ENCODE measurements around the gene CRNKL1. TPM values are rescaled to one million over a fixed set of nuclear protein-coding genes. Genes with fewer than 3 reads are reported as not detected.

CRNKL1 gene
- total RNA-seq, 1 experiment from 2014 or later: 20.4 TPM

DNA sequence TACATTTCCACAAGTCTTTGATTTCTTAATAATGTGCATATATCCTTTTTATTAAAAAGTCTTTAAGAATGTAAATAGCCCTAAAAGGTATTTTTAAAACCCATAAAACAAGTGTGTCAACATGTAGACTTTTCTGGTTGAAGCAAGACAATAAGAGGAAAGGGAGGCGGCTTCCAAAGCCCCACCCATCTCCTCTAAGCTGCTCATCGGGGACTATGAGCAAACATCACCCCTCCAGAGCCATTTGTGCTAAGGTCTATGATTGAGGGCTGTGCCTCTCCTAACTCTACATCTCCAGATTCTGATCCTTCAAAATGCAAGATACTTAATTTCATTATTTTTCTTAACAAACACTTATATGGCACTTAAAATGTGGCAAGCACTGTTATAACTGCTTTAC lies 37.6 kb downstream of the CRNKL1 start:
- Histone ChIP-seq H4K20me1 (ENCODE audit: insufficient read depth) (no peaks in the 10 kb centered on the region; the same call in 1 of the 2 replicates), H3K27me3 (ENCODE audit: insufficient read depth, low read length) (no peaks in the 10 kb centered on the region), H3K9ac (ENCODE audit: low read length) (no peak overlapping the region), H3K9me3 (ENCODE audit: control insufficient read depth in 1 of 2, insufficient read depth in 1 of 2, low read depth in 1 of 2, low read length in 2 of 2) (no peaks in the 10 kb centered on the region), H3K4me1 (ENCODE audit: control insufficient read depth in 1 of 2, insufficient read depth in 2 of 2, low read length in 2 of 2) (peaks cover 22 to 35% of the 10 kb centered on the region in 2 experiments), H3K4me2 (ENCODE audit: low read length) (peak overlapping the region; percentile 20), H3K36me3 (ENCODE audit: control insufficient read depth in 1 of 2, insufficient read depth in 2 of 2, low read length in 2 of 2) (no peaks in the 10 kb centered on the region), H3K9me2 (ENCODE audit: insufficient read depth) (no peaks in the 10 kb centered on the region), H3K79me2 (ENCODE audit: insufficient read depth, low read length) (peaks cover 25% of the 10 kb centered on the region), H3K4me3 (replicated peaks in 1 of 2; ENCODE audit: low read depth in 1 of 2, low read length in 2 of 2) (no peak overlapping the region), H3K27ac (ENCODE audit: low read depth, low read length) (no peak overlapping the region), H2AFZ (ENCODE audit: low read depth, low read length, poor library complexity, severe bottlenecking) (peak overlapping the region; percentile 88)
- ChIA-PET POLR2A (interaction anchor here (1.0 kb wide), 1 partner anchor 21 kb away, joined by 3 read pairs; no protein-coding TSS in a partner anchor), RAD21 (ENCODE audit: low non-redundant PET in 1 of 2, low total read pairs in 2 of 2, uncharacterized antibody in 2 of 2, unreplicated experiment in 2 of 2) (no interaction called here), CTCF (interaction anchor here (1.0 to 1.6 kb wide), 2 partner anchors 20 to 321 kb away, joined by 3 to 5 read pairs; no protein-coding TSS in a partner anchor)
- DNase-seq (ENCODE audit: low read depth, low spot score): no peak
- TF ChIP-seq, protein P1, sequence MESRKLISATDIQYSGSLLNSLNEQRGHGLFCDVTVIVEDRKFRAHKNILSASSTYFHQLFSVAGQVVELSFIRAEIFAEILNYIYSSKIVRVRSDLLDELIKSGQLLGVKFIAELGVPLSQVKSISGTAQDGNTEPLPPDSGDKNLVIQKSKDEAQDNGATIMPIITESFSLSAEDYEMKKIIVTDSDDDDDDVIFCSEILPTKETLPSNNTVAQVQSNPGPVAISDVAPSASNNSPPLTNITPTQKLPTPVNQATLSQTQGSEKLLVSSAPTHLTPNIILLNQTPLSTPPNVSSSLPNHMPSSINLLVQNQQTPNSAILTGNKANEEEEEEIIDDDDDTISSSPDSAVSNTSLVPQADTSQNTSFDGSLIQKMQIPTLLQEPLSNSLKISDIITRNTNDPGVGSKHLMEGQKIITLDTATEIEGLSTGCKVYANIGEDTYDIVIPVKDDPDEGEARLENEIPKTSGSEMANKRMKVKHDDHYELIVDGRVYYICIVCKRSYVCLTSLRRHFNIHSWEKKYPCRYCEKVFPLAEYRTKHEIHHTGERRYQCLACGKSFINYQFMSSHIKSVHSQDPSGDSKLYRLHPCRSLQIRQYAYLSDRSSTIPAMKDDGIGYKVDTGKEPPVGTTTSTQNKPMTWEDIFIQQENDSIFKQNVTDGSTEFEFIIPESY (IDR thresholded peaks at IDR 0.05; ENCODE audit: extremely low read depth, insufficient replicate concordance, low read length): no peak
- no peak for TF ChIP-seq SIN3A (IDR thresholded peaks at IDR 0.05; ENCODE audit: low read depth)
- no peak for TF ChIP-seq SRF (IDR thresholded peaks at IDR 0.05; ENCODE audit: low read depth)
- TF ChIP-seq ZNF274 (IDR thresholded peaks at IDR 0.05; ENCODE audit: low read depth, low read length): no peak
- TF ChIP-seq RAD21 (IDR thresholded peaks at IDR 0.05; ENCODE audit: low read depth): no peak
- TF ChIP-seq SP1 (IDR thresholded peaks at IDR 0.05; ENCODE audit: low read depth): no peak
- TF ChIP-seq POLR2A (IDR thresholded peaks at IDR 0.05; ENCODE audit: borderline replicate concordance, extremely low read depth, insufficient read depth, insufficient read length): no peak
- no peak for TF ChIP-seq JUND (IDR thresholded peaks at IDR 0.05)
- no peak for TF ChIP-seq EGR1 (IDR thresholded peaks at IDR 0.05; ENCODE audit: low read depth)
- no peak for TF ChIP-seq POLR2AphosphoS5 (IDR thresholded peaks at IDR 0.05; ENCODE audit: low read depth, low read length)
- no peak for TF ChIP-seq EZH2phosphoT487 (IDR thresholded peaks at IDR 0.05; ENCODE audit: borderline replicate concordance)
- TF ChIP-seq ZFX (IDR thresholded peaks at IDR 0.05): no peak
- TF ChIP-seq, protein P2, sequence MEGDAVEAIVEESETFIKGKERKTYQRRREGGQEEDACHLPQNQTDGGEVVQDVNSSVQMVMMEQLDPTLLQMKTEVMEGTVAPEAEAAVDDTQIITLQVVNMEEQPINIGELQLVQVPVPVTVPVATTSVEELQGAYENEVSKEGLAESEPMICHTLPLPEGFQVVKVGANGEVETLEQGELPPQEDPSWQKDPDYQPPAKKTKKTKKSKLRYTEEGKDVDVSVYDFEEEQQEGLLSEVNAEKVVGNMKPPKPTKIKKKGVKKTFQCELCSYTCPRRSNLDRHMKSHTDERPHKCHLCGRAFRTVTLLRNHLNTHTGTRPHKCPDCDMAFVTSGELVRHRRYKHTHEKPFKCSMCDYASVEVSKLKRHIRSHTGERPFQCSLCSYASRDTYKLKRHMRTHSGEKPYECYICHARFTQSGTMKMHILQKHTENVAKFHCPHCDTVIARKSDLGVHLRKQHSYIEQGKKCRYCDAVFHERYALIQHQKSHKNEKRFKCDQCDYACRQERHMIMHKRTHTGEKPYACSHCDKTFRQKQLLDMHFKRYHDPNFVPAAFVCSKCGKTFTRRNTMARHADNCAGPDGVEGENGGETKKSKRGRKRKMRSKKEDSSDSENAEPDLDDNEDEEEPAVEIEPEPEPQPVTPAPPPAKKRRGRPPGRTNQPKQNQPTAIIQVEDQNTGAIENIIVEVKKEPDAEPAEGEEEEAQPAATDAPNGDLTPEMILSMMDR (IDR thresholded peaks at IDR 0.05 in 2 of 3, conservative IDR thresholded peaks at IDR 0.05 in 1 of 3; ENCODE audit: borderline replicate concordance in 1 of 3, insufficient read depth in 1 of 3, low read depth in 2 of 3, low read length in 2 of 3): no peak
- intact Hi-C loops (cut with micrococcal nuclease): loop anchor here (5.0 kb wide), 1 partner anchor 227 kb away; no protein-coding TSS in a partner anchor
- no peak for ATAC-seq
- no TSS peak for BruUV-seq (replicated peaks)
